GM18519 (cell line): ENCODE measurements around the gene SLC22A3.

Source experiments
- ATAC-seq: cut with Tn5 transposase; IDR thresholded peaks from one replicate; pipeline ENCODE4 v1.9.1; 2021; ENCODE audit warnings: mild to moderate bottlenecking, moderate library complexity; ENCODE audit not compliant: unreplicated experiment, low FRiP score

SLC22A3 gene

DNA sequence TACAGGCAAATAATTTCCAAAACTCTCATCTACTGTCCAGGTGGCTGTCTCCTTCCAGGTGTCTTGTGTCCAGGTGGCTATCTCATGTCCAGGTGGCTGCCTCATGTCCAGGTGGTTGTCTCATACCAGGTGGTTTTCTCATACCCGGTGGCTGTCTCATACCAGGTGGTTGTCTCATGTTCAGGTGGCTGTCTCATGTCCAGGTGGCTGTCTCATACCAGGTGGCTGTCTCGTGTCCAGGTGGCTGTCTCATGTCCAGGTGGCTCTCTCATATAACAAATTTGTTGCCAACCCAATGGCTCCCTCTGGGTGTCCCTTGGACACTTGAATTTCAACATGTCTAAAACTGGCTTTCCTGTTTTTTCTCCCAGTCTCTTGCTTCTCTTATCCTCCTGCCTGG lies 14.3 kb upstream of the SLC22A3 start:
- ATAC-seq, result no peak

DNA sequence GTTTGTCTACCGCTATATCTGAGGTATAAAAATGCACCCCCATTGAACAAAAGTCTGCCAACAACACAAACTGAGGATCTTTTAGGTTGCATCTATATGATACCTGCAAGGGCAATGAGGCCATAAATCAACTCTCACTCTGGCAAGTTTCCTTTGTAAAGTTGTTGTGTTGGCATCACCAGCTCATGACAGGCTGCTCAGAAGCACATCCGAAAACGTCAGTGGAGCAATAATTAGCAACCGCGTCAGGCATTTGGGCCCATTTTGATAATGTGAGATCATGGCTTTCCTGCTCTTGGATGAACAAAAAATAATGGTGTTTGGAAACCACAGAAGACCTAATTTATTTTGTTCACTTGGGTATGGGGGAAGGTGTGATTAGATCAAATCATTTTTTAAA lies 12.0 kb upstream of the SLC22A3 start:
- no peak for ATAC-seq

DNA sequence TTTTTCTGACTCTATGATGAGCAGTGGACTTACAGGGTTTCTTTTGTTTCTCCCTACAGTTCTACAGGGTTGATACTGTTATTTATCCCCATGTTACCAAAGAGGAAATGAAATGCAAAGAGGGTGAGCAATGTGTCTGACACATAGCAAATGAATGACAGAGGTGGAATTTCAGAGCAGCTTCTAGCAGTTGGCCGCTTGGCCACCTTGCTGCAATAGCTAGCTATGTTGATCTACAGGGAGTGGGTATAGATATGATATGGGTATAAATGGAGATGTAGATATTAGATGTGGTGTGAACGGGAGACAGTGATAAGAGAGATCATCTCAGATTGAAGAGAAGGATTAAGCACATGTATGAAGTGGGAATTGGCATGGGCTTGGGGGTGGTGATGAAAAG lies 10.9 kb upstream of the SLC22A3 start:
- no peak for ATAC-seq

DNA sequence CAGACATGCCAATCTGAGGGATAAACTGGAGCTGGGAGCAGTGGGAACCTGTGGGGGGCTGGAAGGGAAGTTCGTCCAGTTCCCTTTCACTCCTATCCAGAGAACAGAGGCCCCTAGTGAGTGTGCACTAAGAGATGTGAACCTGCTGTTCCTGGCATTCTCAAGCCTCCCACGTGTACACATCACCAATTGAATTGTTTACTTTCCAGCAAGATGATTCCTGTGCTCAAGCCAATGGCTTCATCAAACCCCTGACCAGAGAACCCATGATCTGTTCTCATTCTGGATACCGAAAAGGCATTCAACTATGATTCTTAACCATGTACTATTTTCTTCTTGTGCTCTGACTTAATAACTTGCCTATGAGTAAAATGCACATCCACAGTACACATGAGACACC lies 10.2 kb upstream of the SLC22A3 start:
- no peak for ATAC-seq

DNA sequence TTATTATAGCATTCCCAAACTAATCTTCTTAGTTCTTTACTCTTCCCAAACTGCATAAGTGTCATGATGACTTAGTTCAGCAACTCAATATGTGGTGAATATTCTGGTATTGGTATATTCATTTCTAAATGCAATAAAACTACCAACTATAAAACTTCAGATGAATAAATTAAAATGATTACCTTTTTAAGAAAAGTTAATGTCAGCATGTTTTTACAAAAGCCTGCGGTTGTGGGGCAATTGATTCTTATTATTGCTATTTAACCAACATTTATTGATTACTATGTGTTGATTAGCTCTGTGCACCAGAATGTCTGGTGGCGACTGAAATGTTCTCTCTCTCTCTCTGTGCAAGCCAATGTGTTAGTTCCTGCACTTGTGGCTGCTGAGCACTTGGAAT lies 5.0 kb upstream of the SLC22A3 start:
- no peak for ATAC-seq

DNA sequence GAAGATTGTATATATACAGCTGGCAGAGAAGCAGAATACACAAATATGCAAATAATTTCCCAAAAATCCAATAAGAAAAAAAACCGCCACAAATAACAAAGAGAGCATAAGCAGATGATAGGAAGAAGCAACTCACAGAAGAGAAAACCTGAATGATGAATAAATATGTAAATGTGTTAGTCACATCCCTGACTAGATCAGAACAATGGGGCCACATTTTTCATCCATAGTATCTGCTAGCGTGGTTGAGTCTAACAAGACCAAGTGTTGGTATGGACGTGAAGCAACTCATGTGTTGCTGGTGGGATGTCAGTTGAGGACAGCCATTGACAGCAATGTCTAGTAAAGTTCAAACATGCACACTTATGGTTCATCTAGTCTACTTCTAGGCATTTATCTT lies 3.9 kb upstream of the SLC22A3 start:
- ATAC-seq, result no peak

DNA sequence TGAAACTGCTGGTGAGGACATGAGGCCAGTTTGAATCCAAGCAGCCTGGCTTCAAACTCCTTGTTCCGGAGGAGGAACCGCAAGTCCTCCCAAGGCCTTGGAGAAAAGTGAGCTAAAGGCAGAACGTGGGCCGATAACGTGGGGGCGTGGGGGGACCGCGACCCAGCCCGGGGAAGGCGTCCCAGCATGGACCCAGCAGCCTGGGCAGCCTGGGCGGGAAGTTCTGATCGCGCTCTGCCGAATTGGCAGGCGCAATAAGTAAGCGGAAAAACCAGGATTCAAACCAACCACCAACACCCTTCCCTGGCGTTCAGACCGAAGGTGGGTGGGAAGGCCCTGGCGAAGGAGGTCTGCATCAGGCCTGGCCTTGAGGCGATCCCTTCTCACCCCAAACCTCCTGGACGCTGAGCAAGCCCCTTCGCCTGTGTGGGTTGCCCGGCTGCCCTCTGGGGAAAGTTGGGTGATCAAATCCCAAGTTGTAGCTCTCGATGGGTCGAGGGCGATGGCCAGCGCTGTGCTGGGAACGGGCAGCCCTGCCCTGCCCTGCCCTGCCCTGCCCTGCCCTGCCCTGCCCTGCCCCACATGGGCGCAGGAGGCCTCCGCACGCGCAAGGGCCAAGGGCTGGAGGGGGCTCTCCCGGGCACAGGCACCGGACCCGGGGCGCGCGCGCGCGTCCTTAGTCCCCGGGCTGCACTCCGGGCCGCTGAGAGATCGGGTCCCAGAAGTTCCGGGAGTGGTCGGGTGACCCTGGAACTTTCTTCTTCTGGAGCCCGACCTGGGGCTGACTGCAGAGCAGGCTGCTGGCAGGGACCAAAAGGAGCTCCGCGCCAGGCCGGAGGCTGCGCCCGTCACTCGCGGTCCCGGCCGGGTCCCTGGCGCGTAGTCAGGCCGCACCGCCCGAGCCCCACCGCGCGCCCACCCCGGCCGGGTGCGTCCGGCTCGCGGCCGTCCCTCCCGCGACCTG lies 637 bp upstream of the SLC22A3 start:
- no peak for ATAC-seq

DNA sequence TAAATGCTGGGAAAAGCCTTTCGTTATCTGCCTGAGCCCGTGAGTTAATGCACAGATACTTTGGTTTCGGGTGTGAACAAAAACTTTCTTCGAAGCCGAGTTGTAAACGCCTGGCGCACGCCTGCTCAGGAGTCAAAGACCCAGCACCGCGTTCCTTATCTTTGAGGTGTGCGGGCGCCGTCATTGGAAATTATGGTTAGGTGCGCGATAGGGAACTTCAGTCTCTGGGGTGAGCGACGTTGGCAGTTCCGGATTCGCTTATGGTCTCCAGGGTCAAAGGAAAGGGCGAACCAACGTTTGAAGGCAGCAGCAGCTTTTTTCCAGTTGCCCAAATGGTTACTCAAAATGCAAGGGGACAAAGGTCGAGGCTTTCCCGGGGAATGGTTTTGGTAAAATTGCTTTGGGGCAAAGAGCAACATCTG lies 853 bp downstream of the SLC22A3 start:
- no peak for ATAC-seq

DNA sequence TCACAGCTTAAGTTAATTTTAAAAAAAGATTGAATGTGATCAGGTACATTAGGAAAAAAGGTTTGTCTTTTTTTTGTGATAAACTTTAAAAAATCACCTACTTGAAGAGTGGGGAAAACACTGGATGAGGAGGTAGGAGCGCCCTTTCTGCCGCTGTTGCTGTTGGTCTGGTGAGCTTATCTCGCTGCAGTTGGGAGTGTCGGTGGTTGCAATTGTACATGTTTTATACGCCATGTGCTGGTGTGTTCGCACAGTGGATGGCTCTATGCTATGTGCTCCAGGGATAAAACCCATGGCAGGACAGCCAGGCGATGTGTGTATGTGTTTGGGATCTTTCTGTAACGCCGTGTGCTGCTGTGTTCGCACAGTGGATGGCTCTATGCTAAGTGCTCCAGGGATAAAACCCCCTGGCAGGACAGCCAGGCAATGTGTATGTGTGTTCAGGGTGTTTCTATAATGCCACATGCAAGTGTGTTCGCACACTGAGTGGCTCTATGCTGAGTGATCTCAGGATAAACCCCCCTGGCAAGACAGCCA lies 1.7 kb downstream of the SLC22A3 start:
- no peak for ATAC-seq

DNA sequence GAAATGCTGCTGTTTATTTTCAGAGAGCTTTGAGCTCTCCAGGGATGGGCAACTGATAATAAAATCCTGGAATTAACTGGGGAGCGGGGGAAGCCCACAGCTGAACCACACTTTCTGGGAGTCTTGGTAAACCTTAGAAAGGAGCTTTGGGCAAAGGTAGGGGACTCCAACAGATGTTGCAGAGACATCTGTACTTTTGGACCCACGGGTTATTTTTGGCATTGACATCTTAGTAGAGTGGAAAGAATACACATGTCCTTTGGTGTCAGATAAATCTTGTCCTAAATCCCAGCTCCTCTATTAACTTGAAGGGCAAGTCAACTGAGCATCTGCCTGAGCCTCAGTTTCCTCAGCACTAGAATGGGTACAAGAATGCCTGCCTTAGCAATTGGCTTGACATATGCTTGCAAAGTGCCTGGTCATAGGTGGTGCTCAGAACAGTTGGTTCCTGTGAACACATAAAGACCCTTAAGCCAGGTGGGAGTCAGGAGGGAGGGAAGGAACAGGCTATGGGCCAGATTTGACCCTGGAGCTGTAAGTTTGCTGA lies 5.8 kb downstream of the SLC22A3 start:
- no peak for ATAC-seq

DNA sequence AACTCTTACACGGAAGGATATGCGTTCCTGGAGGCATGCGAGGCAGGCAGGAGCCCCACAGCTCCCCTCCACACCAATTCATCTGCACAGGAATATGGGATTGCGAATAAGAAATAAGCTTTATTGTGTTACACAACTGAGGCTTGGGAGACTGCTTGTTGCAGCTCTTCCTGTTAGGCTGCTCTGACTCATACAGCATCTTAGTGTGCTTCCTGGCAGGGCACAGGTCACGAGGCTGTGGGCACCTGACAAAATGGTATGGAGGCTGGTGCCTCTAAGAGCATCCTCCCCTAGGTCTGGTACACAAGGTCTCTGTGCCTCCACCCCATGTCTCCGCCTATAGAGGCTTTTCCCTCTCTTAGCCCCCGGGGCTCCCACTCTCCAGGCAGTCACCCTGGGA lies 6.8 kb downstream of the SLC22A3 start:
- no peak for ATAC-seq

DNA sequence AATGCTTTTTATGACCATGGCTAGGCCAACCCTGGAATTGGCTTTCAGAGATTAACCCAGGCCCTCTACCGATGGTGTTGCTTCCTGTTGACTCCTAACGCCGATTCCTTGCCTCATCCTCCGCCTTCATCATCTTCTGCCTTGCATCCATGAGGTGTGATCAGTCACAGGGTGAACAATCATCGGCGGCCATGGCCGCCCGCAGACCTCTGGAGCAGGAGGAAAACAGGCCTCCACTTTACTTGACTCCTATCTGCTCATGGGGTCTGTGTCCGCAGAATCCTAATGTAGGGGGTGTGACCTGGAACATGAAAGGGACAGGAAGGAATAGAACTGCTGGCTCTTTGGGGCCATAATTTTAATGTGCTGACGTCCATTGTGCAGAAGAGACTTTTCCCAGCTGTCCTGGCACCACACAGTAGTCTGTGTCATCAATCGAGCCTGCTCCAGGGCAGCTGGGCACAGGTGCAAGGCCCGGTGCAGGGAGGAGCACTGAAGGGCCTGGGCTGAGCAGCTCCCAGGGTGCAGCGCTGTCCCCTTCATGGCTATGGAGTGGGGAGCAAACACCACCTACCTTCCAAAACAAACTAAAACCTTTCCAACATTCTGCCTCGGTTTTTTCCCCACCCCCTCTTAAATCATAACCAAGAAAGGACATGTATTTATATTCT lies 8.0 kb downstream of the SLC22A3 start:
- ATAC-seq, result no peak

DNA sequence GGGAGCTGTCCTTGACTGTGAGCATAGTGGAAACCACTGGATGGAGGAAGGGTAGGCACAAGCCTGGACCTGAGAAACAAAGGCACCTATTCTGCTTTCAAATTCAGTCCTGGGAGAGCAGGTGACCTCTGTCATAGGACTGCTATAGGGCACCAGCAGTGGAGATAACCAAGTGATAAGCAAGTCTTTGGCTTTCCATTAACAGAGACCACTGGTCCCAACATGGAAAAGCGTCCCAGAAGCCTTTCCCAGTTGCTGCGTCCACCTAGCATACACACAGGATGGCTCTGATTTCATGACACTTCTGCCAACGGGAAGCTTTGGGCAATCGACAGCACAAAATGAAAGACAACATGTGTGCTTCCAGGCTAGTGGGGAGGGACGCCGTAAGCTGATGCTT lies 8.9 kb downstream of the SLC22A3 start:
- no peak for ATAC-seq

DNA sequence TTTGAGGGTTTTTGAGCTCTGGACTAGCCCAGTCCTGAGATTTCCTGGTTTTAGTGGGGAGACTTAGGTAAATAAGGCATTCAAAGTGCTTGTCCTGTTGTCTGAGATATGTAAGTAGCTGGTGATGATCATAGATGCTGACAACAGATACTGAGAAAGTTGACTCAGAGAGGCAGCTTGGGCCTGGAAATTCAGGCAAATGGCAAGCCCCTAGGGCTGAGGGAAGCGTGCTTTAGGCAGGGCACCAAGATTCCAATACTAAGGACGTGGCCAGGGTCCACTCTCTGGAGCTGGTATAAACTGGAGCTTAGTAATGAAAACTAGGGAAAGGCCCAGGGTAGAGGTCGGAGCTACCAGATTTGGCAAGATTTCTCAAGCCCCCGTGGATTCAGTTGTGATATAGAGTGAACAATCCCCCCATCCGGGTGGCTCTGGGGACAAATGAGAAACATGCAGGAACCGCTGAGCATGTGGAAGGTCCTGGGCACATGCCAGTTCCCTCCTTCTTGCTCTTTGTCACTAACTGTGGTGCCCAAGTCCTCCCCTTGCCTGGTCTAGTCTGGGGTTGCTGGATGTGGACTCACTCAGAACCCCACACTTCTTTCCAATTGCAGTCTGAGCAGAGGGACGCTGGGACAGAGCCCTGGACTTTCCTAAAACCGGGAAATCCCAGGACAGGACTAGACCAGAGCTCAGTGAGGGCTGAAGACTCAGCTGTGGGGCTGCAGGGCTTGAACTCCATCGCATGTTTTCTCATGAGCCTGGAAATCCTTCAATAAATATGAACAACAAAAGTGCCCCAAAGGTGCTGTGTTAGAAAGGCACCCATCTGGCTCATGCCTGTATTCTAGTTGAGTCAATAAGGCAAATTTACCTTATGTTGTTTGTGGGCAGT lies 10.3 kb downstream of the SLC22A3 start:
- ATAC-seq, result no peak

DNA sequence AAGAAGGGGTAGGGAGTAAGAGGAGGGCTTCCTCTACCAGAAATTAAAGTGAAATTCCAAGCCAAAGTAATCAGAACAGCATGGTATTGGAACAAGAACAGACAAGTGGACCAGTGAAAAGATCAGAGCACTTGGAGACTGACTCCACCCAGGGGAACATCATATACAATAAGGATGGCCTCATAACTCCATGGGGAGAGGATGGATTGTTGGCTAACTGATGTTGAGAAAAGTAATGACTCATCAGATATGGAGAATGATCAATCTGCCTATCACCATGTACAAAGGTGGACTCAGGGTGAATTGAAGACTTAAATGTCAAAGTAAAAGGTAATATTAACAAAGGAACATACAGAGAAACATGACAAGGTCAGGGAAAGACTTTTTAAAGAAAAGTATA lies 12.8 kb downstream of the SLC22A3 start:
- no peak for ATAC-seq

DNA sequence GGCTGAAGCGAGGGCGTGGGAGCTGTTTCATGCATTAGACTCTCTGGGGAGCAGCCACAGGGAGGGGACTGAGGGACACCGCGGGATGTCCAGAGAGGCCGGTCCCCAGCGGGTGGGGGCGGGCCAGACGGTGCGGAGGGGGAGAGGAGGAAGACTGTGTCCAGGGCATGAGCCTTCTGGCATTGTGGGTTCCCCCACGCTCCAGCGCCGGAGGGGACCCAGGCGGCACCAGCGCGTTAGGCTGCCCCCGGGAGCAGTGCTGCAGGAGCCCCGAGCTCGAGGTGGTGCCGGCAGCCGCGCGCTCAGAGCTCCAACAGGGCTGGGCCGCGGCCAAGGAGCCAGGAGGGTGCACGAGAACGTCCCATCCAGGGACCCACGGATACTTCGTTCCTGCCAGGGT lies 14.4 kb downstream of the SLC22A3 start:
- ATAC-seq, result no peak

DNA sequence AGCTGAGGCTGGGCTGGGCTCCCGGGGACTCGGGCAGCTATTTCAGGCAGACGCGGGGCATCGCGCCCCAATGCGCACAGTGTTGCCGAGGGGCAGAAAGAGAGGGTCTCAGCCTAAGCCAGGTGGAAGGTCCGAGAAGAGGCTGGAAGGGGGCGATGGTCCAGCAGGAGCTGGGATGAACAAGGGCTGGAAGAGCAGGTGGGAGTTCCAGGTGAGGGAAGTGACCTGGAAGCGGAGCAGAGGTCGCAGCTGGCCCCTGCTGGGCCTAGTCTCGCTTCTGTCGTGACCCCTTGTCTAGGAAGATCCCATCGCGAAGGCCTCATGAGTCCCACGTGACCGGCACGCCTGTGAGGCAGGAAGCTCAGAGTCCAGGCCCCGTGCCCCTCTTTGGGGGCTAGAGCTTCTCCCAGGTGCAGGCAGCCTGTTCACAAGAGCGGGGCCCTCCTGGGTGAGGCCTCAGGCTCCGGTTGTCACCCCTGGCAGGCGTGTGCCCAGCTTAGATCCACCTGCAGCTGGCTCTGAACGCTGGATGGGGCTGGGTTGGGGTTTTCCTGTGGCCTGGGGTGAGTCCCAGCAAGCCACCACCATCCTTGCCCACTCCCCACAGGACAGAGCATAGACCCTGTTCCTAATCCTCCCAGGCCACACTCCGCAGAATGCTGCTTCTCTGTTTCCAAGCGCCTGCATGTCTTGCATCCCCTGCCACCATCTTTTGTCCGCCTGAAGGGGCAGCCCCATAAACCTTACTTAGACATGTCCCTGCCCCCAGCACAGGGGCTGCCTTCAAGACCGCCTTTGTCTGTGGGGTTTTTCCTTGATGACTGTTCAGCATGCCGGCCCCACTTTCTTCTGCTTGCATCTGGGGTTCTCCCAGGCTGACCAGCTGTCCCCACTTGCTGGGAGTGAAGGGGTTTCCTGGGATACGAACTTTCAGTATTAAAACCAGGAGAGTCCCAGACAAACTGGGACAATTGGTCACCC lies 15.1 kb downstream of the SLC22A3 start:
- ATAC-seq, result no peak

DNA sequence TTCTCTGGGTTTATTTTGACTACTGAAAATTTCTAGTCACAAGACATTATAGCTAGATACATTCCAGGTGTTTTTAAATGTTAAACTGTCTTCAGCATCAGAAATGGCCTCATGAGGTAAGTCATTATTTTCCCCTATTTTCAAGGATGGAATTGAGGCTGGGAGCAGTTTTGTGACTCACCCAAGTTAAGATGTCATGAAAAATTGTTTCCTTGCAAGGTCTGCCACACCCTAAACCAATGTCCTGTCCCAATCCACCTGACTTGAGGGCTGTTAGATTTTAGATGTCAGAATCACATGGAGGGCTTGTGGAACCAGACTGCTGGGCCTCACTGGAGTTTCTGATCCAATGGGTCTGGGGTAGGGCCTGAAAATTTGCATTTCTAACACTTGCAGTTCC lies 16.9 kb downstream of the SLC22A3 start:
- no peak for ATAC-seq
